Activated T-cell treated with anti-CD3 and anti-CD28 coated beads for 4 hours (primary cell): ENCODE results near the gene TTLL5.

Experiments used
- DNase-seq: peaks from one replicate; pipeline ENCODE4 v3.0.0-alpha.2; 2020

Gene TTLL5

DNA sequence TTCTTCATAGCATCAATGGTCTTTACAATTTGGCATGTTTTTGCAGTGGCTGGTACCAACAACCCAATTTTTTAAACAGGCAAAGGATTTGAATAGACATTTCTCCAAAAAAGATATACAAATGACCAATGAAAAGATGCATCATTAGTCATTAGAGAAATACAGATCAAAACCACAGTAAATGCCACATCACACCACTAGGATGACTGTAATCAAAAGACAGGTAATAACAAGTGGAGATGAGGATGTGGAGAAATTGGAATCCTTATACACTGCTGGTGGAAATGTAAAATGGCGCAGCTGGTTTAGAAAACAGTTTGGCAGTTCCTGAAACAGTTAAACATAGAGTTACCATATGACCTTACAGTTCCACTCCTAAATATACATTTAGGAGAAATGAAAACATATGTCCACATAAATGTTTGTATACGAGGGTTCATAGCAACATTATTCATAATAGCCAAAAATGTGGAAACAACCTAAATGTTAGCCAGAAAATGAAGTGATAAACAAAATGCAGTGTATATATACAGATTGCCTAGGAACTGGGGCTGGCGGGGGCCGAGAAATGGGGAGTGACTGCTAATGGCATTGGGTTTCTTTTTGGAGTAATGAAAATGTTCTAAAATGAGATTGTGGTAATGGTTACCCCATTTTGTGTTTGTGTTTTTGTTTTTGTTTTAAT lies 265.5 kb downstream of the TTLL5 start:
- no peak for DNase-seq

DNA sequence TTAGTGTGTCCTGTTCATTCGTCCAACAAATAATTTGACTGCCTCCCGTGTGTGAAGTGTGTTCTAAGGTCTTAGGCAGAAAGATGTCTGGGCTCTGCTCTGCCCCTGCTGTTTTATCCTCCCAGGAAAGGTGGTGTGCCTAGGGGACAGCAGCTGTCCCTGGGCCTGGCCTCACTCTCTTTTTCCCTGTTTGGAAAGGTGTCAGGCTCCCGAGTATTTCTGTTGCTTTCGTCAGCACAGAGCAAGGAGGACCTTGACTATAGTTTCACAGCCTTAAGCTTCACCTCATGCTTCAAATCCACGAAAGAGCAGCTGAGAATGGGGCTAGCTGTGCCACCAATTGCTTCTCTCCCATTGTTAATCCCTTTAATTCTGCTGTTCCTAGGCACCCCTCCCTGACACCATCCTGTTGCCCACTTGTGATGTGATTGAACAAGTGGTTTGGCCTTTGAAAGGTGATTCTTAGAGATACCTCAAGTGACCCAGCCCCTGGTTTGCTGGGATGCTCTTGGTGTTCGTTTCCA lies 266.6 kb downstream of the TTLL5 start:
- DNase-seq = no peak

DNA sequence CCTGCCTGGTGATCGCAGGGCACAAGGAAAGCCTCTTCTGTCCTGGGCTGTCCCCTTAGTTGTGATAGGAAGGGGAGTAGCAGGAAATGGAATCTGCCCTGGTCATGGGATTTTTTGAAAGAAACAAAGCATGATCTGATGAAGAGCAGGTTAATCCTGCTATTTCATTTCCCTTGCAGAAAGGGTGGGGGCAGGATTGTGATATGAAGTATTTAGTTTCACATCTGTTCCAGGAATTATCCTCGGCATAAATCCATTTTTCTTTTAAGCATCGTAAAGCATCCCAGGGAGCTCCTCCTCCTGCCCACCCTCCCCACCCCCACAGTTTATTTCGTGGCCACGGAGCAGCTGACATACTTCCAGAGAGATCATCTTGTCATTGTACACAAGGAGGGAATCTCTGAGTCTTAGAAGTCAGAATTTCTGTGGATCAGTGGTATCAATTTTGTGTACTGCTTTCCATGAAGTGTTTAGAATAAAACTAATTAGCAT lies 267.7 kb downstream of the TTLL5 start:
- DNase-seq = no peak

DNA sequence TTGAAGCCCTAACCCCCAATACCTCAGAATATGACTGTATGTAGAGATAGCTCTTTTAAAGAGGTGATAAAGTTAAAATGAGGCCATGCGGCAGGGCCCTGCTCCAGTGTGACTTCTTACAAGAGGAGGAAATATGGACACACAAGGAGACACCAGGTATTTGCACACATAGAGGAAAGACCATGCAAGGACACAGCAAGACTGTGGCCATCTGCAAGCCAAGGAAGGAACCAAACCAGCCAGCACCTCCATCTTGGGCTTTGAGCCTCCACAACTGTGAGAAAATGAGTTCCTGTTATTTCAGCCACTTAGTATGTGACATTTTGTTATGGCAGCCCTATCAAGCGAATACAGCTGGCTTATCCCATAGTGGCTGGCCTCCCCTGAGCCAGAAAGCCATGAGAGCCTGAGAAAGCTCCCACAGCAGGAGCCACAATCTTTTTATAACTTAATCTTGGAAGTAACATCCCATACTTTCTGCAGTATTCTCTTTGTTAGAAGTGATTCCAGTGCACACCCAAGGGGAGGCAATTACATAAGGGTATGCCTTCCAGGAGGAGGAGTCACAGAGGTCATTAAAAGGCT lies 272.8 kb downstream of the TTLL5 start:
- DNase-seq = no peak

DNA sequence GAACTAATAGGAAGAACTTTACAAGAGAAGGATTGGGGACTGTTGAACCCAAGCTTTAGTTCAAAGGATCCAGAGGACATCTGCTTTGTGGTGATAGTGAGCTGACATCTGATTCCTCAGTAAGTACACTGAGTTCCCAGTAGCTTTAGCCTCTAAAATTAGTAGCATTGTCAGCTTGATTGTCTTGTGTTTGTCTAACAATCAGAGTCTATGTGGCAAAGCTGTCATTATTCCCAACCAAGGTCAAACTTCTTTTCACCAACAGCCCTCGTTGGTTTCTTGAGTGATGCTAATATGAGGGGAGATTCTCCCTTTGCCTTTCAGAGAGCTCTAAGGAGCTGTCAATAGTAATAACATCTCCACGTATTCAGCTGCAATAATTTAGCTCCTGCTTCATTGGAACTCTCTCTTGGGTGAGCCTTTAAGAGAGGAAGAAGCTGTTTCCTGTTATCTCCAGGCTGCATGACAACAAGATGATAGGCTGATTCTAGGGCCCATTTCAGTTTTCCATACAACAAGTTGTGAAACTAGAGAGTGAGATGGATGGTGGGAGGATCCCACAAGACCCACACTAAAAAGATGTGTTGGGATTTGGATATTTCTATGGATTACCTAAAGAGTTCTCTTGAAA lies 274.1 kb downstream of the TTLL5 start:
- DNase-seq = no peak

DNA sequence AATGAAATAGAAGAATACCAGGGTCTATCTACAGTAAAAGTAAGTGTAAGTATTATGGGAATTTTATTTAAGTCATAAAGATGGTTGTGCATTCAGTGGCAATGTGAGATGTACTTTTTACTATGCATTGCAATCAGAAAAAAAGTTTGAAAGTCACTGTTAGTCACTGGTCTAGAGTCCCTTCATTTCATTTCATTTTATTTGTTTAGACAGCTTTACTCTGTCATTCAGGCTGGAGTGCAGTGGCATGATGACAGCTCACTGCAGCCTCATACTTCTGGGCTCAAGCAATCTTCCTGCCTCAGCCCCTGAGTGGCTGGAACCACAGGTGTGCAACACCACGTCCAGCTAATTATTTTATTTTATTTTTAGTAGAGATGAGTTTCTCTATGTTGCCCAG lies 278.2 kb downstream of the TTLL5 start:
- DNase-seq = no peak

DNA sequence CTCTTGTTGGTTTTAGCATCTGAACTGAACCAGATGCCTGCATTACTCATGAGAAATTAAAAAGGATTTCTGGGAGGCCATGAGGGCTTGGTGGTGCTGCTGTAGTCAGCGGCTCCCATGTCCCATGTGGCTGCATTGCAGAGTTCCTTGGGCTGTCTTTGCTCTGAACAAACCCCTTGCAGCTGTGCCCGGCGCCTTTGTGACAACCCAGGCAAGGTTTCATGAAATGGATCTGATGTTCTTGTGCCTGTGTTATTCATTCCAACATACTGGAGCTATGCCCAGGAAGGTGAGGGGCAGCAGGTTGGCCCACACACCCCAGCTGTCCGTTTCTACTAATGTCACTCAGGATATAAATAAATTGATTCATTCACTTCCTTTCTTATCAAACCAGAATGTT lies 280.0 kb downstream of the TTLL5 start:
- DNase-seq = no peak

DNA sequence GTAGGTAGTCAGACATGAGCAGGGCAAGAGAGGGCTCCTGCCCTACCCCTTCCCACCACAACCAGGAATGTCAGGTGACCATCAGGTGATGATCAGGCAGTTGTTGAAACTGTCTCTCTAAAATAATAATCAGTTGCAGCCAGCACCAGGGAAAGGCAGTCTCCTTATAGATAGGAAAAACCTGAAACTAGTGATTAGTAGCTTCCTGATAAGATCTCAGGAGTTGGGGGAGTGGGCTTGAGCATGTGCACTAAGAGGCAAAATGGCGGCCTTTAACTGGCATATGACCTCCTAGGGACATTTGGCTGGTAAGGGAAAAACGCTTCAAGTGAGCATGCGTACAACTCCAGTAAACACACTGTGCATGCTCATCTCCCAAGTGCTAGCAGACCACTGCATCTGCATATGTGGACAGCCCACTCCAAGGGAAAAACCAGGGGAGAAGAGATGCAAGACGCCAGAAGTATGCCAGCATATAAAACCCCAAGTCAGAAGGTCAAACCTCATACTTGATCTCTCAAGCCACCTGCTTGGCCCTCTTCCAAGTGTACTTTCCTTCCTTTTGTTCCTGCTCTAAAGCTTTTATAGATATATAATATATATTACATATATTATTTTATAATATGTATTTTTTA lies 283.7 kb downstream of the TTLL5 start:
- no peak for DNase-seq

DNA sequence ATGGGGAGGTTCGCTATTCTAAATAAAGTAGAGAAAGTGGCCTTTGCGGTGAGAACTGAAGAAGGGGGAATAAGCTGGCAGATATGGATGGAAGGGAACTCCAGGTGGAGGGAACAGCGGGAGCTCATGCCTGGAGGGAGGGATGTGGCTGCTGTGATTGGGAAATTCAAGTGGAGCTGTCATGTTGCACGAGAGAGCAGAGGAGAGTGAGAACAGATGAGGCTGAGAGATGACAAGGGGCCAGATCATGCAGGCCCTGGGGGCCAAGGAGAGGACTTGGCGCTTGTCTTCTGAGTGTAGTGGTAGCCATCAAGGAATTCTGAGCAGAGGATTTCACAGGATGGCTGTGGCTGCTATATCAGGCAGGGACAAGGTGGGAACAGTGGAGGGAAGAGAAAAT lies 285.7 kb downstream of the TTLL5 start:
- no peak for DNase-seq

DNA sequence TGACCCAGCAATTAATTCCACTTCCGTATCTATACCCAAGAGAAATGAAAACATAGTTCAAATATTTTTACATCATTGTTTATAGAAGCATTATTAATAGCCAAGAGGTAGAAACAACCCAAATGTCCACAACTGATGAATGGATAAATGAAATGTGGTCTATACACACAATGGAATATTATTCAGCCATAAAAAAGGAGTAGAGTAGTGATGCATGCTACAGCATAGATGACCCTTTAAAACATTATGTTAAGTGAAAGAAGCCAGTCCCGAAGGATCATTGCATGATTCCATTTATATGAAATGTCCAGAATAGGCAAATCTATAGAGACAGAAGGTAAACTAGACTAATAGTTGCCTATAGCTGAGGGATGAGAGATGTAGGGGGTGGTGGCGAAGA lies 291.4 kb downstream of the TTLL5 start:
- DNase-seq = no peak

DNA sequence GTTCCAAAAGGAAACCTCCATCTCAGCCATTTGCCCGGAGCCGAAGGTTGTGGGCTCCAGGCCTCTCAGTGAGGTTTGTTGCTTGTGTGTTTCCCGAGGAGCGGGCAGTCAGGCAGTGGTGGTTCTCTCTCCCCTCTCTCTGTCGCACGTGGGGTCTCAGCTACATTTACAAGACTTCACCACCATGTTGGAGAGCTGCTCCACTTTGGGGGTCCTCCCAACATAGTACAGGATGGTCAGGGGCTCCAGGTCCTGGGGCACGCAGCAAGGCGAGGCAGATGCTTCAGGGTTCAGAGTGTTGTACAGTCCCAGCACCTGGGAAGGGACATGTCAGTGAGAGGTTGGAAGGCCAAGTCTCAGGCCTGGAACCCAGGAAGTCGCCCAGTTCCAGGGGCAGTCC lies 298.0 kb downstream of the TTLL5 start:
- DNase-seq = no peak

DNA sequence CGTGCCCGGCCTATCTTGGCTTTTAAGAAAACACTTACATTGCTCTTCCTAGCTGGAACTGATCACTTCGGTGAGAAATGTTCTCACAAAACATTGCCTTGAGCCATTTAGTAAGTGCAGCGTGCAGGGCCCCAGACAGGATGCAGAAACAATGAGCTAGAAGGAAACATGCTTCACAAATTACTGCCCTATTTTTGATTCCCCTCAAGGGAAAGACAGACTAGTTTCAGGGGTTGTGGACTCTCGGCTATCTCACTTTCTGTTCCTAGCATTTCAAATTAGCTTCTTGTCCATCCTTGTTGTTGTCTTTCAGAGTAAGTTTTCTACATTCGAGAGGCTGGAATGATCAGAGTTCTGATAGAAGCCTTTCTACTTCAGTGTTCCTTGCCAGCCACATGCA lies 299.2 kb downstream of the TTLL5 start:
- no peak for DNase-seq

DNA sequence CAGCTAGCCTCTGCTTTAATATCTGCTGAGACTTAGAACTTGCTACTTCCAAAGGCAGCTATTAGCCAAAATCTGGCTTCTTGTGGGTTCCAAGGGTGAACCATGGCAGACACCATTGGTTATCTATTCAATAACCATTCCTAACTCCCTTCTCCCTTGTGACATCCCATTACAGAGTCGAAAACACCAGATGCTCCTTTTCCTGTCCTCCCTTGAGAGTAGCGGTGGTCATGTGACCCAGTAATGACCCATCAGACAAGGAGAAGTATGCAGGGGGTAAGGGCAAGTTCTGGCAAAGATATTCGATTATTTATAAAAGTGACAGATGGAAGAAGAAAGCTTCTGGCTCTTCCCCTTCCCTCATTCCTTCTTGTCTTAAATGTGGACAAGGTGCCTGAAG lies 300.6 kb downstream of the TTLL5 start:
- DNase-seq = no peak

DNA sequence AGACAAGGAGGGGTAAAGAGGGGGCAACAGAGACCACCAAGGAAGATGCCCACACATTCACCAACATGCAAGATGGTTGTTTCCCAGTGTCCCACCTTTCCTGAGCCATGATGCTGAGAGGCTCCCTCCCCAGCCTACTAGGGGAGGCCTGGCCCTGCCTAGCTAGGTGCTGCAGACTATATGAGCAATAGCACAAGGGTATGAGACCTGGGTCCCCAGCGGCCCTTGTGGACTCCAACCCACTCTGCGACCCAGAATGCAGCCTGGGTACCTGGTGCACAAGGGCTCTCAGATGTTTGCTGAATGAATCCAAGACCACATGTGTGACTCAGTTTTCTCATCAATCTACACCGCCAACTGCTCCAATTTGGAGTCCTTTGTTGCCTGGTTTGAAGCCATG lies 306.8 kb downstream of the TTLL5 start:
- no peak for DNase-seq

DNA sequence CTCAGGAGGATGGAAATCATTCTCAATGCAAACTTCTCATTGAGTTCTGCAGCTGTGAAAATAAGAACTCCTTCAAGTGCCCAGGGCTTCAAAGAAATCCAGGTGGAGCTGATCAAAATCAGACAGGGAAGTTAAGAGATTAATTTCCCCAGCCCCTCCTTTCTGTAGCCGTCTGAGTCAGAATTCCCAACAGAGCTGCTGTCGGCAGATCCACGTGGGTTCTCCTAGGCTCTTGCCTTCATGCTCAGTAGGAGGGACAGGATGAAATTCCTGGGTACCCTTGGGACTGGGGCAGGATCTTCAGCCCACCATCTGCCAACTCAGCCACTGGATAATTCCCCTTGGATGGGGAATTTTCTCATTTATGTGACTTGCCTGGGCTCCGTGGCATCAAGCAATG lies 307.4 kb downstream of the TTLL5 start:
- no peak for DNase-seq

DNA sequence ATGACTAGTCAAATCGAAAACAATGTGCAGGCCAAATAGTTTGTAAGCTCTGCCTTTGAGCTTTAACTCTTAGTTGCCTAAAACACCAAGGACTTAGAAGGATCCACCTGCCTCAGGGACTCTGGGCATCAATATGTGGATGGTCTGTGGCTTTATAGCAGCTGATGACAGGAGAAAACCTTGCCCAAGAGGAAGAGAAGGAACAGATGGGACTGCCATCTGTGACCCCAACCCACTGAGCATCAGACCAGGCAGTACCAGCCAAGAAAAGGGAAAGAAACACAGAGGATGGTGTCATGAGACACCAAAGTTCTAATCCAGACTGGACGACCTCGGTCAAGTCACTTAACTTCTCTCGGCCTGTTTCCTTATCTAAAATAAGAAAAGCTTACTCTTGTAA lies 308.1 kb downstream of the TTLL5 start:
- DNase-seq = no peak

DNA sequence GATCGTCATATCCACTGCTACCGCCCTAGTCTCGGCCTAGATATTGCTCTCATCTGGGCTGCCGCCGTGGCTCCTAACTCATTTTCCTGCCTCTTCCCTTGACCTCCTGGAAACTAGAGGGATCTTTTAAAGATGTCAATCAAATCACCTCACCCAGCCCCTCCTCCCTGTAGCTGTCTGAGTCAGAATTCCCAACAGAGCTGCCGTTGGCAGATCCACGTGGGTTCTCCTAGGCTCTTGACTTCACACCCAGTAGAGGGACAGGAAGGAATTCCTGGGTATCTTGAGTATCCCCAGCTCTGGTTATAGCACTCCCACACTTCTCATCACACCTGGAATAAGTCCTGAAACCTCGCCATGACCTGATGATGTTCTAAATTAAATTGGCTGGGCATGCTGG lies 308.8 kb downstream of the TTLL5 start:
- DNase-seq = no peak

DNA sequence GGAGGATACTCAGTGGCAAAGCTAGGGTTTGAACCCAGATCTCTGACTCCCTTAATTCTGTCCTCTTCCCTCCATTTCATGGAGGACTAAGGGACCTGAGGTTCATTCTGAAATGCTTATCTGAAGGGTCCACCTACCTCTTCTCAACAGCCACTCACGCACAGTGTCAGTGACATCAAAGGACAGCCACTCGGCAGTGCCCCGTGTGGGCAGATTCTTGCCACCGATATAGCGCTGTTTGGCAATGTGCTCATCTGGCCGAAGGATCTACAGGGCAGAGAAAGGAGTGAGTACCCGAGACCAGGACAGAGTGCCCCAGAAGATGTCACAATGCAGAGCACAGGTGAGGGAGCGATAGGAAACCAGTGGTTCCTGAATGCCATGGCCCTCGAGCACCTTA lies 309.9 kb downstream of the TTLL5 start:
- no peak for DNase-seq

DNA sequence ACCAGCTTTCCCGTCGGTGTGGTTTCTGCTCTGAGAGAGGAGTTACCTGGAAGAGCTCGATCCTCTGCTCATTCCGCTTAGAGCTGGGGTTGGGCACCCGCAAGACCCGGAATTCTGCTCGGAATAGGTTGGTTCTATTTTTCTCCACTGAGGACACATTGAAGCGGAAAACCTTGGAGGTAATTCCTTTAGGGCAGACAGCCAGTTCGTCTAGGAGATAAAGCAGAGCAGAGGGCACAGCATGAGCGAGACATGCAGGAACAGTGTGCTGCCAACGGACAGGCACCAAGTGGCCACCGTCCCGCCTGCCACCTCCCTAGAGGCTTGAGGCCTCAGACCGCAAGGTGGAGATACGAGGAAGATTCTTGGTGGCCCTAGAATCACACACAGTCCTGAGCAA lies 310.5 kb downstream of the TTLL5 start:
- DNase-seq = no peak

DNA sequence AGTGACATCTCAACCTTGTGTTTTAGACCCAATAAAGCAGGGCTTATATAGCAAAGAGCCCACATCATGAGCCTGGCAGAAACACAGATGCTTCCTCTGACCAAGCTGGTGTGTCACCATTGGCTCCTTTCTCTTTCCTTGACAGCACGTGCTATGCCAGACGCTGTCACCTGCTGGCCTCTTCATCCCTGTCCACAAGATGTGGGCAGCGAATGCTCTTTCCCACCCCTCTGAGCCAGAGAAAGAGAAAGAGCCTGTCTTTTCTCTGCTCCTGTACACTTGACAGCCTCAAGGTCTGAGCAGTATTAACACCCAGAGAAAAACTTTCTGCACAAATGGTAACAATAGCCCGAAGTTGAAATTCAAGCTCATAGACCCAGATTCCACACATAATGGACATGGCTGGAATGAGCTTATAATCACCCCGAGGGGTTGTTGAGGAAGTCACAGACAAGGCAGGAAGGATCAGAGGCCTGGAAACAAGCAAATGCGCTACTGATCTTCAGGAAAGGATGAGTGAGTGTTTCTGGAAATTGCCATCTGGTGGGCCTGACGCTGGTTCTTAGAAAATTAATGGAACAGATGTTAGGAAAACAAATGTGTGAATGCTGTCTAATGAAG lies 311.9 kb downstream of the TTLL5 start:
- DNase-seq = no peak

DNA sequence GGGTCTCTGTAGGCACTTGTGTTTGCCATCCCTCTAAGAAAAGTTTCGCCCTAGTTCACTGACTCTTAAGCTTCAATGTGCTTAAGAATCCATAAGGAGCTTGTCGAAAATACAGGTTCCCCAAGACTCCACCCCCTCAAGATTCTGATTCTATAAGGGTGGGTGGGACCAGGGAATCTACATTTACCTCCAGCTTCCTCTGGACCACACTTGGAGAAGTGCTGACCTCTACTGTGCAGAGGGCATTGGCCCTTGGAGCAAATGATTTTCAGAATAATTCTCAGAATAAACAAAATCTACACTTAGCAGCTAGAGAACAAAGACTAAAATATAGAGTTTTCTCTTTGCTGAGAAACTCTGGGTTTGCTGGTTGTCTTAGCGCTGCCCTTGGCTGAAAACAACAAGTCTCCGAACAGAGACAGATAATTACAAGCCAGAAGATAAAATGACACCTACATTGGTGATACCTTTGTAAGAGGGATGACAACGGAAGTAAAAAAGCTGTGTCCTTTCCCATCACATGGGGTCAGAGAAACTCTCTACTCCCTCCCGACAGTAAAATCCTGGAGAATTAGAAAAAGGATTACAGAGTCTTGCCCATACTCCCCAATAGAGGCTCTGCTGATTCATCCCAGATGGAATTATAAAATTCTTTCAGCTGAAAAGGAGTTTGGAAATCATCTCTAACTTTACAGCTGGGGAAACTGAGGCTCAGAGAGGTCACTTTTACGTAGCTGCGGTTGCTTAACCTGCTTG lies 316.0 kb downstream of the TTLL5 start:
- no peak for DNase-seq

DNA sequence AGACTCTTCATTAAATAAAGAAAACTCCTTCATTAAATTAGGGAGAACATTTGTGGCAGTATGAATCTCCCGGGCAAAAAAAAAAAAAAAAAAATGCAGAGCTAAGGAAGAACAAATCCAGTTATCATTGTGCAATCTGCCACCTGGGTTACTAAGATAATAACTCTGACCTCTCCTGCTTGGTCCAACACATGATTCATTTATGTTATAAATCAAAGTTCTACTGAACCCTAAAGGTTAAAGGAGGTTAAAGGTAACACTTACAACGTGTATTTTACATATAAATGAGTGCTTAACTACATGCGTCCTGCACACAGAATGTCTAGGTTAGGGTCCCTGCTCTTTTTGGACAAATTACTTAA lies 316.5 kb downstream of the TTLL5 start:
- DNase-seq = no peak

DNA sequence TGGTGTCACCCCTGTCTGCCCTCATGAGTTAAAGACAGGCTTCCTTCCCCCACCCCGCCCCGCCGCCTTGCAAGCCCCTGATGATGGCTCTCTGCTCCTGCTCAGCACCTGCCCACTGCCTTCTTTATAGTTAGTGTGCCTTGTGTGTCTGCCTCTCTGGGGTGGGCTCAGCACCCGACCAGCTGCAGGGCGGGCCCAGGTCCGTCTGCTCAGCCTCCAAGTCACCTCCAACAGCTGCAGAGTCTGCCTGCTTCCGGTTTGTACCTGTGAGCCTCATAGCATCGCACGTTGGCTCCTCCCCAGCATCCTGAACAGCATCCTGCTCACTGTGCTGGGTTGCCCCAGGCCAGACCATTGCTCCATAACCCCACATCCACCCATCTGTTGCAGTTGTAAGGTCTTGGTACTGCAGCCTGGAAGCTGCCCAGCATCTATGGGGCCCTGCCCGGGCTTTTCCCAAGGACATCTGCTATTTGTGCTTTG lies 317.2 kb downstream of the TTLL5 start:
- no peak for DNase-seq
